ENCODE results near the gene SELENON.

DNA sequence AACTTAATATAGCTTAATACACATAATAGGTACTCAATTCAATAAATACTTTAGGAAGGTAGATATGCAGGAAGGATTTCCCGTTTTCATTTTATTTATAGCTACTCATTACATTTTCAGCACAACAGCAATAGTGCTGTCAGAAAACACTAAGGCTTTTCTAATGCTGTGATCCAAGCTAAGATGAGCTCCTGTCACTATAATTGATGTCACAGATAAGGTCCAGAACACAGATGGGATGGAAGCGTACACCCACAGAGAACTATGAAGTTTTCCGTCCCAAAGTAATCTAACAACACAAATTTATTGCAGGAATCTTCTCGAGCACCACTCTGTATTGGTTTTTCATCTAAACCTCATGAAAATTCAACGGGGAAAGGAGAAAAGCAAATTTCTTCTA is 45.7 kb downstream of the SELENON start:
- TF ChIP-seq, protein P1, sequence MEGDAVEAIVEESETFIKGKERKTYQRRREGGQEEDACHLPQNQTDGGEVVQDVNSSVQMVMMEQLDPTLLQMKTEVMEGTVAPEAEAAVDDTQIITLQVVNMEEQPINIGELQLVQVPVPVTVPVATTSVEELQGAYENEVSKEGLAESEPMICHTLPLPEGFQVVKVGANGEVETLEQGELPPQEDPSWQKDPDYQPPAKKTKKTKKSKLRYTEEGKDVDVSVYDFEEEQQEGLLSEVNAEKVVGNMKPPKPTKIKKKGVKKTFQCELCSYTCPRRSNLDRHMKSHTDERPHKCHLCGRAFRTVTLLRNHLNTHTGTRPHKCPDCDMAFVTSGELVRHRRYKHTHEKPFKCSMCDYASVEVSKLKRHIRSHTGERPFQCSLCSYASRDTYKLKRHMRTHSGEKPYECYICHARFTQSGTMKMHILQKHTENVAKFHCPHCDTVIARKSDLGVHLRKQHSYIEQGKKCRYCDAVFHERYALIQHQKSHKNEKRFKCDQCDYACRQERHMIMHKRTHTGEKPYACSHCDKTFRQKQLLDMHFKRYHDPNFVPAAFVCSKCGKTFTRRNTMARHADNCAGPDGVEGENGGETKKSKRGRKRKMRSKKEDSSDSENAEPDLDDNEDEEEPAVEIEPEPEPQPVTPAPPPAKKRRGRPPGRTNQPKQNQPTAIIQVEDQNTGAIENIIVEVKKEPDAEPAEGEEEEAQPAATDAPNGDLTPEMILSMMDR (IDR thresholded peaks at IDR 0.05; ENCODE audit: insufficient read depth, low read length): no peak
- no peak for TF ChIP-seq POLR2AphosphoS5 (IDR thresholded peaks at IDR 0.05; ENCODE audit: low read depth)
- no peak for TF ChIP-seq GABPA (IDR thresholded peaks at IDR 0.05; ENCODE audit: low read depth)
- no peak for TF ChIP-seq SPI1 (IDR thresholded peaks at IDR 0.05; ENCODE audit: borderline replicate concordance, low read depth)
- TF ChIP-seq, protein P2, sequence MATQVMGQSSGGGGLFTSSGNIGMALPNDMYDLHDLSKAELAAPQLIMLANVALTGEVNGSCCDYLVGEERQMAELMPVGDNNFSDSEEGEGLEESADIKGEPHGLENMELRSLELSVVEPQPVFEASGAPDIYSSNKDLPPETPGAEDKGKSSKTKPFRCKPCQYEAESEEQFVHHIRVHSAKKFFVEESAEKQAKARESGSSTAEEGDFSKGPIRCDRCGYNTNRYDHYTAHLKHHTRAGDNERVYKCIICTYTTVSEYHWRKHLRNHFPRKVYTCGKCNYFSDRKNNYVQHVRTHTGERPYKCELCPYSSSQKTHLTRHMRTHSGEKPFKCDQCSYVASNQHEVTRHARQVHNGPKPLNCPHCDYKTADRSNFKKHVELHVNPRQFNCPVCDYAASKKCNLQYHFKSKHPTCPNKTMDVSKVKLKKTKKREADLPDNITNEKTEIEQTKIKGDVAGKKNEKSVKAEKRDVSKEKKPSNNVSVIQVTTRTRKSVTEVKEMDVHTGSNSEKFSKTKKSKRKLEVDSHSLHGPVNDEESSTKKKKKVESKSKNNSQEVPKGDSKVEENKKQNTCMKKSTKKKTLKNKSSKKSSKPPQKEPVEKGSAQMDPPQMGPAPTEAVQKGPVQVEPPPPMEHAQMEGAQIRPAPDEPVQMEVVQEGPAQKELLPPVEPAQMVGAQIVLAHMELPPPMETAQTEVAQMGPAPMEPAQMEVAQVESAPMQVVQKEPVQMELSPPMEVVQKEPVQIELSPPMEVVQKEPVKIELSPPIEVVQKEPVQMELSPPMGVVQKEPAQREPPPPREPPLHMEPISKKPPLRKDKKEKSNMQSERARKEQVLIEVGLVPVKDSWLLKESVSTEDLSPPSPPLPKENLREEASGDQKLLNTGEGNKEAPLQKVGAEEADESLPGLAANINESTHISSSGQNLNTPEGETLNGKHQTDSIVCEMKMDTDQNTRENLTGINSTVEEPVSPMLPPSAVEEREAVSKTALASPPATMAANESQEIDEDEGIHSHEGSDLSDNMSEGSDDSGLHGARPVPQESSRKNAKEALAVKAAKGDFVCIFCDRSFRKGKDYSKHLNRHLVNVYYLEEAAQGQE (IDR thresholded peaks at IDR 0.05; ENCODE audit: insufficient replicate concordance, low read depth): no peak
